CD4-positive, alpha-beta T cell (primary cell): ENCODE measurements around the gene FAM13C. TPM values are rescaled to one million over a fixed set of nuclear protein-coding genes. Genes with fewer than 3 reads are reported as not detected.

Source experiments
- ATAC-seq: fragments of 200-7000 bp; cut with Tn5 transposase; one replicate; pipeline ENCODE4 v1.10.0; 2022; ENCODE audit warnings: mild to moderate bottlenecking; ENCODE audit not compliant: poor library complexity
- CTCF ChIA-PET: fragments of 350-600 bp; sonication (Branson Sonifier 250); formaldehyde crosslinking; loops from one replicate; lab custom pipeline; 2021; ENCODE audit warnings: antibody characterized with exemption, inconsistent platforms; lab: Charles Lee
- POLR2A ChIA-PET: fragments of 350-600 bp; sonication (Branson Sonifier 250); formaldehyde crosslinking; loops from one replicate; lab custom pipeline; 2021; ENCODE audit warnings: antibody characterized with exemption, inconsistent platforms; lab: Charles Lee
- DNase-seq, 14 experiments: peaks; one replicate each; pipeline ENCODE4 v3.0.0-alpha.2; 2013 to 2020; ENCODE audit warnings: mixed read lengths in 2 of 14
- H3K27ac ChIP-seq, 2 donors: one replicate each; pipeline versions ENCODE4 v1.5.1 to v1.7.0; 2013; ENCODE audit warnings: low read length in 2 of 2, low read depth in 1 of 2, mild to moderate bottlenecking in 1 of 2
- H3K27me3 ChIP-seq, 2 experiments: 1 replicate in 1 of 2; 2 replicates in 1 of 2; pipeline versions ENCODE4 v1.6.1 to v1.7.0; 2013; ENCODE audit warnings: low read length in 2 of 2, control low read depth in 1 of 2, mild to moderate bottlenecking in 1 of 2, moderate library complexity in 1 of 2; ENCODE audit not compliant: insufficient read depth in 2 of 2, control insufficient read depth in 1 of 2
- H3K36me3 ChIP-seq: one replicate; pipeline ENCODE4 v1.6.1; 2013; ENCODE audit warnings: low read length, control low read depth; ENCODE audit not compliant: insufficient read depth
- H3K4me1 ChIP-seq: one replicate; pipeline ENCODE4 v1.6.1; 2013; ENCODE audit warnings: low read length, control low read depth; ENCODE audit not compliant: insufficient read depth
- H3K4me3 ChIP-seq: one replicate; pipeline ENCODE4 v1.5.1; 2013; ENCODE audit warnings: mild to moderate bottlenecking, low read length, moderate library complexity
- H3K9me3 ChIP-seq, 2 experiments: 1 replicate in 1 of 2; 2 replicates in 1 of 2; pipeline versions ENCODE4 v1.6.1 to v1.7.0; 2013; ENCODE audit warnings: low read length in 2 of 2, mild to moderate bottlenecking in 2 of 2, control low read depth in 1 of 2, moderate library complexity in 1 of 2; ENCODE audit not compliant: control insufficient read depth in 1 of 2, insufficient read depth in 1 of 2
- H3K27ac Mint-ChIP-seq: one replicate; pipeline ENCODE4 v1.8.0; 2020; ENCODE audit warnings: mixed read lengths
- H3K27me3 Mint-ChIP-seq: one replicate; pipeline ENCODE4 v1.8.0; 2021; ENCODE audit warnings: mixed read lengths
- H3K36me3 Mint-ChIP-seq: one replicate; pipeline ENCODE4 v1.8.0; 2021; ENCODE audit warnings: low read depth, mixed read lengths
- H3K4me1 Mint-ChIP-seq: one replicate; pipeline ENCODE4 v1.8.0; 2021; ENCODE audit warnings: low read depth, mixed read lengths
- H3K4me3 Mint-ChIP-seq: one replicate; pipeline ENCODE4 v1.8.0; 2020; ENCODE audit warnings: mild to moderate bottlenecking, mixed read lengths
- H3K9me3 Mint-ChIP-seq: one replicate; pipeline ENCODE4 v1.8.0; 2020; ENCODE audit warnings: mixed read lengths
- CTCF ChIP-seq: fragments of 200-600 bp; IDR thresholded peaks from one replicate; pipeline ENCODE4 v1.8.0; 2022; ENCODE audit warnings: antibody characterized with exemption, mild to moderate bottlenecking
- intact Hi-C, 2 experiments: fragments of 100-400 bp; cut with DNase I in 1 of 2; cut with micrococcal nuclease in 1 of 2; formaldehyde crosslinking; loops; one replicate each; pipeline versions ENCODE4 v1.15.1 to v1.9.0; 2023 to 2025; cut with DNase I, micrococcal nuclease
- total RNA-seq, 174 experiments: library from RNA in 2 of 174; stranded (reverse) in 2 of 174; gene quantifications; one replicate each; pipeline ENCODE4 v1.2.3 and lab custom pipeline; 2021 to 2026

The FAM13C gene
- total RNA-seq, 2 experiments from 2014 or later, result not detected

- Histone ChIP-seq H3K27ac (no peak overlapping the region), H3K4me1 (no peaks in the 10 kb centered on the region), H3K4me3 (no peak overlapping the region), H3K27me3 (no peaks in the 10 kb centered on the region), H3K36me3 (no peaks in the 10 kb centered on the region), H3K9me3 (no peaks in the 10 kb centered on the region)
- intact Hi-C loops, result no loop called here
- Mint-ChIP-seq H3K27ac (no peak overlapping the region), H3K4me1 (no peaks in the 10 kb centered on the region), H3K4me3 (no peak overlapping the region), H3K36me3 (no peaks in the 10 kb centered on the region), H3K27me3 (no peaks in the 10 kb centered on the region), H3K9me3 (no peaks in the 10 kb centered on the region)
- DNase-seq (no peak), ATAC-seq (no peak)
- POLR2A ChIA-PET, result no interaction called here
- no peak for TF ChIP-seq CTCF
- CTCF ChIA-PET, result no interaction called here
These were observed 25.7 kb downstream of the FAM13C start for GRCh38 chr10:59336632-59337031.

GRCh38 chr10:59335497-59335896 is 26.9 kb downstream of the FAM13C start:
- POLR2A ChIA-PET, result no interaction called here
- no peak overlapping the region for H3K4me3 Mint-ChIP-seq
- CTCF ChIA-PET, result no interaction called here
- TF ChIP-seq CTCF, result no peak
- no peaks in the 10 kb centered on the region for H3K27me3 ChIP-seq
- H3K27me3 Mint-ChIP-seq, result no peaks in the 10 kb centered on the region
- no peaks in the 10 kb centered on the region for H3K4me1 ChIP-seq
- DNase-seq (no peak), ATAC-seq (no peak)
- no peak overlapping the region for H3K27ac ChIP-seq
- H3K36me3 Mint-ChIP-seq, result no peaks in the 10 kb centered on the region
- H3K27ac Mint-ChIP-seq, result no peak overlapping the region
- intact Hi-C loops, result no loop called here
- no peaks in the 10 kb centered on the region for H3K36me3 ChIP-seq
- H3K4me3 ChIP-seq, result no peak overlapping the region
- no peaks in the 10 kb centered on the region for H3K9me3 Mint-ChIP-seq
- H3K9me3 ChIP-seq, result no peaks in the 10 kb centered on the region
- no peaks in the 10 kb centered on the region for H3K4me1 Mint-ChIP-seq

GRCh38 chr10:59333701-59334100 is 28.6 kb downstream of the FAM13C start:
- DNase-seq (no peak), ATAC-seq (no peak)
- H3K36me3 ChIP-seq, result no peaks in the 10 kb centered on the region
- Mint-ChIP-seq H3K36me3 (no peaks in the 10 kb centered on the region), H3K27me3 (no peaks in the 10 kb centered on the region), H3K4me1 (no peaks in the 10 kb centered on the region), H3K27ac (no peak overlapping the region), H3K9me3 (no peaks in the 10 kb centered on the region), H3K4me3 (no peak overlapping the region)
- no peak for TF ChIP-seq CTCF
- no peaks in the 10 kb centered on the region for H3K4me1 ChIP-seq
- POLR2A ChIA-PET, result no interaction called here
- H3K9me3 ChIP-seq, result no peaks in the 10 kb centered on the region
- CTCF ChIA-PET, result no interaction called here
- intact Hi-C loops, result no loop called here
- H3K27me3 ChIP-seq, result no peaks in the 10 kb centered on the region
- no peak overlapping the region for H3K4me3 ChIP-seq
- H3K27ac ChIP-seq, result no peak overlapping the region
